ENCODE data around the gene CLPTM1.
A peak's percentile ranks its signal among the peaks of the same experiment; 100 is the strongest.
"Not testable (repeated sequence)": the region's sequence is repeated elsewhere in the genome, so short reads cannot be mapped to it uniquely, and the experiment has no call there.

Gene CLPTM1

DNA sequence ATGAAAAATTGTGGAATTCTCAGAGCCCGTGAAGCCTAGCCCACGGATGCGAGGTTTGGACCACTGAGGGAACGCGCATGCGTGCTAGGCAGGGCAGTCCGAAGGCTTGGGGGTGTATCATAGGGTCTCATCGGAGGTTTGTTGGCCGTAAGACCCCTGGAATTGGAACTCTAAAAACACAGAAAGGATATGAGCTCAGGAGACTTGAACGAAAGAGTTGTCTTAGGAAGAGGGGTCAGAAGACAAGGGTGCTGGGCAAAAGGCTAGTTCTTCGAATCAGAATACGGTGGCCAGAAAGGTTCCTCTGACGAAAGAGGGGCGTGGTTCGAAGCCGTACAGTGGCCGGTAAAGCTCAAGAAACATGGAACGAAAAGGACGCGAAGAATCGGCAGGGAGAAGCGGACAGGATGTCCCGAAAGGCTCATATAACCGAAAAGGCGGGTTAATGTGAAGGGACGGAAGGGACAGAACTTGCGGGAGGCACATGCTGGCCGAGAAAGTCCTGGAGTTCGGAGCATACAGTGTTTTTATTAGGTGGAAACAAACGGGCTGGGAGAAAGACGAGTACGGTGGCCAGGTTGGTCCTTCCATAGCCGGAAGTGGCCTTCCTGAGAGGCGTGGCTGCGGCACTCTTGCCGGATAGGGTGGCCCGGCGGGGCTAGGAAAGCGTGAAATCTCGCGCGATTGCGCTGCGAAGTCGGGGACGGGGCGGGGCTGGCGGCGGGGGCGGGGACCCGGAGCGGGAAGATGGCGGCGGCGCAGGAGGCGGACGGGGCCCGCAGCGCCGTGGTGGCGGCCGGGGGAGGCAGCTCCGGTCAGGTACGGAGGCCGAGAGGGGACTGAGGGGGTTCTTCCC lies at the start of gene CLPTM1:
TSS of gene CLPTM1 (plus strand) at position 732 of the 856 bp plus-strand sequence. CDS start at position 748, 16 bp downstream.
- DNase-seq (ENCODE audit: extremely low read depth in 1 of 2, low read depth in 1 of 2) = peak; percentile 92 to 95

DNA sequence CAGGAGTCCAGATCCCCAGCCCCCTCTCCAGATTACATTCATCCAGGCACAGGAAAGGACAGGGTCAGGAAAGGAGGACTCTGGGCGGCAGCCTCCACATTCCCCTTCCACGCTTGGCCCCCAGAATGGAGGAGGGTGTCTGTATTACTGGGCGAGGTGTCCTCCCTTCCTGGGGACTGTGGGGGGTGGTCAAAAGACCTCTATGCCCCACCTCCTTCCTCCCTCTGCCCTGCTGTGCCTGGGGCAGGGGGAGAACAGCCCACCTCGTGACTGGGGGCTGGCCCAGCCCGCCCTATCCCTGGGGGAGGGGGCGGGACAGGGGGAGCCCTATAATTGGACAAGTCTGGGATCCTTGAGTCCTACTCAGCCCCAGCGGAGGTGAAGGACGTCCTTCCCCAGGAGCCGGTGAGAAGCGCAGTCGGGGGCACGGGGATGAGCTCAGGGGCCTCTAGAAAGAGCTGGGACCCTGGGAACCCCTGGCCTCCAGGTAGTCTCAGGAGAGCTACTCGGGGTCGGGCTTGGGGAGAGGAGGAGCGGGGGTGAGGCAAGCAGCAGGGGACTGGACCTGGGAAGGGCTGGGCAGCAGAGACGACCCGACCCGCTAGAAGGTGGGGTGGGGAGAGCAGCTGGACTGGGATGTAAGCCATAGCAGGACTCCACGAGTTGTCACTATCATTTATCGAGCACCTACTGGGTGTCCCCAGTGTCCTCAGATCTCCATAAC lies 49.6 kb upstream of the CLPTM1 start, which contains the start of gene APOE:
TSS of gene APOE (plus strand) at position 360 of the 724 bp plus-strand sequence. CDS start 829 bp downstream, outside the sequence.
- DNase-seq (ENCODE audit: extremely low read depth in 1 of 2, low read depth in 1 of 2) = no peak

- DNase-seq (ENCODE audit: extremely low read depth in 1 of 2, low read depth in 1 of 2) = no peak
Measured at GRCh38 chr19:44907613-44908012, 47.6 kb upstream of the CLPTM1 start.

DNA sequence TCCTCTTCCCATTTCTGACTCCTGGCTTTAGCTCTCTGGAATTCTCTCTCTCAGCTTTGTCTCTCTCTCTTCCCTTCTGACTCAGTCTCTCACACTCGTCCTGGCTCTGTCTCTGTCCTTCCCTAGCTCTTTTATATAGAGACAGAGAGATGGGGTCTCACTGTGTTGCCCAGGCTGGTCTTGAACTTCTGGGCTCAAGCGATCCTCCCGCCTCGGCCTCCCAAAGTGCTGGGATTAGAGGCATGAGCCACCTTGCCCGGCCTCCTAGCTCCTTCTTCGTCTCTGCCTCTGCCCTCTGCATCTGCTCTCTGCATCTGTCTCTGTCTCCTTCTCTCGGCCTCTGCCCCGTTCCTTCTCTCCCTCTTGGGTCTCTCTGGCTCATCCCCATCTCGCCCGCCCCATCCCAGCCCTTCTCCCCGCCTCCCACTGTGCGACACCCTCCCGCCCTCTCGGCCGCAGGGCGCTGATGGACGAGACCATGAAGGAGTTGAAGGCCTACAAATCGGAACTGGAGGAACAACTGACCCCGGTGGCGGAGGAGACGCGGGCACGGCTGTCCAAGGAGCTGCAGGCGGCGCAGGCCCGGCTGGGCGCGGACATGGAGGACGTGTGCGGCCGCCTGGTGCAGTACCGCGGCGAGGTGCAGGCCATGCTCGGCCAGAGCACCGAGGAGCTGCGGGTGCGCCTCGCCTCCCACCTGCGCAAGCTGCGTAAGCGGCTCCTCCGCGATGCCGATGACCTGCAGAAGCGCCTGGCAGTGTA lies 46.9 kb upstream of the CLPTM1 start:
- no peak for DNase-seq (ENCODE audit: extremely low read depth in 1 of 2, low read depth in 1 of 2)

- no peak for DNase-seq (ENCODE audit: extremely low read depth in 1 of 2, low read depth in 1 of 2)
Measured at GRCh38 chr19:44908836-44909261, 46.3 kb upstream of the CLPTM1 start.

GRCh38 chr19:44909775-44910174 lies 45.4 kb upstream of the CLPTM1 start:
- DNase-seq (ENCODE audit: extremely low read depth in 1 of 2, low read depth in 1 of 2) = no peak

GRCh38 chr19:44911896-44912295 lies 43.3 kb upstream of the CLPTM1 start:
- DNase-seq (ENCODE audit: extremely low read depth in 1 of 2, low read depth in 1 of 2) = not testable (repeated sequence)

DNA sequence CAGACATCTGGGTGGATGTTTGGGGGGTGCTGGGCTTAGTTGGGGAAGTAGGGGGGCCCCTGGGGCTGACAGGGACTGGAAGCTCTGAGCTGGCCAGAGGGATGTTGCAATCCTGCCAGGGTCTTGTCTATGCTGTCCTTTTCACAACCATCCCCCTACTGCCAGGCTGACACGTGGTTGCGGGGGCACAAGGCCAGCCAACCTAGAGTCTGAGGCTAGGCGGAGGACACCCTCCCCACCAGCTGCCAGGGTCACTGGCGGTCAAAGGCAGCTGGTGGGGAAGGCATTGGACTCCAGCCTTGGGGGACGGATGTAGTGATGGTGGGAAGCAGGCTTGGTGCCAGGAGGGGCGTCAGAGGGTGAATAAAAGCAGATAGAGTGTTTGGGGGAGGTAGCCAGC lies 42.3 kb upstream of the CLPTM1 start:
- no peak for DNase-seq (ENCODE audit: extremely low read depth in 1 of 2, low read depth in 1 of 2)

DNA sequence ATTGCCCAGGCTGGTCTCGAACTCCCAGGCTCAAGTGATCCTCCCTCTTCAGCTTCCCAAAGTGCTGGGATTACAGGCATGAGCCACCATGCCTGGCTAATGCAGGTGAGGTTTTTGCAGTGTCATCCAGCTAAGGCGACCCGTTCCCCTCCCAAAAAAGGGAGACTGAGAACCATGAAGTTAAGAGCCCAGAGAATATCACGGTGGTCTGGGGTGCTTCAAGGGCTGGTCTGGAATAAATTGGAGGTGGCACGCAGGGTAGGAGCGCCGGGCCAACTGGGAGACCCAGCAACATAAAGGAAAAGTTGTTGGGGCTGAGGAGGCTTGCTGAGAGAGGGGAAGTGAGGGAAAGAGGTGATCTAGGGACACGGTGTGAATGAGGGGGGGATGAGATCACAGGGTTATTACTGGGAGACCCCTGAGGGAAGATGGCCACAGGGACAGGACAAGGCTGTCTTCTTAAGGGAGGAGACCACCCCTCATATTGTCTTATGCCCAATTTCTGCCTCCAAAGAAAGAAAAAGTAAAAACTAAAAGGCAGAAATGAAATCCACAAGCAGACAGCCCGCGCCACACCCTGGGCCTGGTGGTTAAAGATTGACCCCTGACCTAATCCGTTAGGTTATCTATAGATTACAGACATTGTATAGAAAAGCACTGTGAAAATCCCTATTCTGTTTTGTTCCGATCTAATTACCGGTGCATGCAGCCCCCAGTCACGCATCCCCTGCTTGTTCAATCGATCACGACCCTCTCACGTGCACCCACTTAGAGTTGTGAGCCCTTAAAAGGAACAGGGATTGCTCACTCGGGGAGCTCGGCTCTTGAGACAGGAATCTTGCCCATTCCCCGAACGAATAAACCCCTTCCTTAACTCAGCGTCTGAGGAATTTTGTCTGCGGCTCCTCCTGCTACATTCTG lies 41.4 kb upstream of the CLPTM1 start:
- not testable (repeated sequence) for DNase-seq (ENCODE audit: extremely low read depth in 1 of 2, low read depth in 1 of 2)

- peak; percentile 57 to 71 for DNase-seq (ENCODE audit: extremely low read depth in 1 of 2, low read depth in 1 of 2)
Measured at GRCh38 chr19:44914433-44915206, 40.6 kb upstream of the CLPTM1 start, which contains the start of gene APOC1. TSS of gene APOC1 (plus strand) at chr19:44914608. CDS start at chr19:44914892, 284 bp downstream.

- no peak for DNase-seq (ENCODE audit: extremely low read depth in 1 of 2, low read depth in 1 of 2)
Measured at GRCh38 chr19:44924243-44924725, 30.9 kb upstream of the CLPTM1 start.

DNA sequence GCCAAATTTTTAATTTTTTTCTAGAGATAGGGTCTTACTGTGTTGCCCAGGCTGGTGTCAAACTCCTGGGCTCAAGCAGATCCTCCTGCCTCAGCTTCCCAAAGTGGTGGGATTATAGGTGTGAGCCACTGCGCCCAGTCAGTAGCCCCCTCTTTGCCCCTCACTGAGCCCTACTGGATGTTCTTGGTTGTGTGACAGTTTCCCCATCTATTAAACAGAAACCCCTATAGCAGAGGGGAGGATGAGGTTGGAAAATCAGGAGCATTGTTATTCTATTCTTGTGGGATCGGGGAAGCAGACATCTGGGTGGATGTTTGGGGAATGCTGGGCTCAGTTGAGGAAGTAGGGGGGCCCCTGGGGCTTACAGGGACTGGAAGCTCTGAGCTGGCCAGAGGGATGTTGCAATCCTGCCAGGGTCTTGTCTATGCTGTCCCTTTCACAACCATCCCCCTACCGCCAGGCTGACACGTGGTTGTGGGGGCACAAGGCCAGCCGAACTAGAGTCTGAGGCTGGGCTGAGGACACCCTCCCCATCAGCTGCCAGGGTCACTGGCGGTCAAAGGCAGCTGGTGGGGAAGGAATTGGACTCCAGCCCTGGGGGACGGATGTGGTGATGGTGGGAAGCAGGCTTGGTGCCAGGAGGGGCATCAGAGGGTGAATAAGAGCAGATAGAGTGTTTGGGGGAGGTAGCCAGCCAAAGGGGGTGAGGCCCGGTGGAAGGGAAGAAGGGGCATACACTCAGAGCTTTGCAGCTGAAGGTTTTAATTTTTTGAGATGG lies 29.9 kb upstream of the CLPTM1 start:
- DNase-seq (ENCODE audit: extremely low read depth in 1 of 2, low read depth in 1 of 2) = no peak

DNA sequence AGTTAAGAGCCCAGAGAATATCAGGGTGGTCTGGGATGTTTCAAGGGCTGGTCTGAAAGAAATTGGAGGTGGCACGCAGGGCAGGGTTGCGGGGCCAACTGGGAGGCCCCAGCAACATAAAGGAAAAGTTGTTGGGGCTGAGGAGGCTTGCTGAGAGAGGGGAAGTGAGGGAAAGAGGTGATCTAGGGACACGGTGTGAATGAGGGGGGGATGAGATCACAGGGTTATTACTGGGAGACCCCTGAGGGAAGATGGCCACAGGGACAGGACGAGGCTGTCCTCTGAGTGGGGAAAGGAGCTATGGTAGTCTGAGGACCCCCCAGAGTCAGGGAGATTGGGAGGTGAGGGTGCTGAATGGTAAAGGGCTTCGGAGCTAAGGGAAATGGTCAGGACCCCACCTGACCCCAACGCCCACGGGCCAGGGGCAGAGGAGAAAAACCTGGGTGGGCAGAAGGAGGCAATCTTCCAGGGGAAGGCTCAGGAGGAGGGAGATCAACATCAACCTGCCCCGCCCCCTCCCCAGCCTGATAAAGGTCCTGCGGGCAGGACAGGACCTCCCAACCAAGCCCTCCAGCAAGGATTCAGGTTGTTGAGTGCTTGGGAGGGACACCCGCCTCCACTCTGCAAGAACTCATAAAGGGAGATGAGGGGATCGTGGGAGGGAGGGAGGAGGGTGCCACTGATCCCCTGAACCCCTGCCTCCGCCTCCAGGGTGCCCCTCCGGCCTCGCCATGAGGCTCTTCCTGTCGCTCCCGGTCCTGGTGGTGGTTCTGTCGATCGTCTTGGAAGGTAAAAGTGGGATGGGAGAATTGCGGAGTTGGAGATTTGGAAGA lies 28.7 kb upstream of the CLPTM1 start:
- DNase-seq (ENCODE audit: extremely low read depth in 1 of 2, low read depth in 1 of 2) = not testable (repeated sequence)

GRCh38 chr19:44927746-44928145 lies 27.4 kb upstream of the CLPTM1 start:
- DNase-seq (ENCODE audit: extremely low read depth in 1 of 2, low read depth in 1 of 2) = no peak

DNA sequence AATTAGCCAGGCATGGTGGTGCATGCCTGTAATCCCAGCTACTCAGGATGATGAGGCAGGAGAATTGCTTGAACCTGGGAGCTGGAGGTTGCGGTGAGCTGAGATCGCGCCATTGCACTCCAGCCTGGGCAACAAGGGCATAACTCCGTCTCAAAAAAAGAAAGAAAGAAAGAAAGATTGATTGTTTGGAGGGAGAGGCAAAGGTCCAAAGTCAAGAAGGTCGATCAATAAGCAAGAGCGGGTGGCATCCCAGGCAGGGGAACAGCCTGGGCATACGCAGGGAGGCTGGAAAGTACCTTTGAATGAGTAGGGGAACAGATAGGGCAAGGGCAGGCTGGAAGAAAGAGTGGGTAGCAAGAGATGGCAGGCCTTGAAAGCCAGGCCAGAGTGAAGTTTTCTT lies 25.1 kb upstream of the CLPTM1 start:
- DNase-seq (ENCODE audit: extremely low read depth in 1 of 2, low read depth in 1 of 2) = no peak

DNA sequence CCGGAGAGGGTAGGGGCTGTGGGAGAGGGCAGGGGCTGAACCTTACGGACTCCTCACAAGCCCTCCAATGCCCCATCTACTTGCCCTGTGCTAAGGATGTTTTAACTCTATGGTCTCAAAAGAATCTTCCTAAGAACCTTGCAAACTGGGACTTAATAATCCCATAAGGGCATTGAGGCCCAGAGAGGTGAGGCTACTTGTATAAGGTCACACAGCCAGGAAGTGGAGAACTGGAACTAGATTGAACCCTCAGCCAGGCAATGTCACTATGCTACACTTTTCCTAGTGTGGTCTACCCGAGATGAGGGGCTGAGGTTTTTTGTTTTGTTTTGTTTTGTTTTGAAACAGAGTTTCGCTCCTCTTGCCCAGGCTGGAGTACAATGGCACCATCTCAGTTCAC lies 23.6 kb upstream of the CLPTM1 start:
- DNase-seq (ENCODE audit: extremely low read depth in 1 of 2, low read depth in 1 of 2) = no peak

DNA sequence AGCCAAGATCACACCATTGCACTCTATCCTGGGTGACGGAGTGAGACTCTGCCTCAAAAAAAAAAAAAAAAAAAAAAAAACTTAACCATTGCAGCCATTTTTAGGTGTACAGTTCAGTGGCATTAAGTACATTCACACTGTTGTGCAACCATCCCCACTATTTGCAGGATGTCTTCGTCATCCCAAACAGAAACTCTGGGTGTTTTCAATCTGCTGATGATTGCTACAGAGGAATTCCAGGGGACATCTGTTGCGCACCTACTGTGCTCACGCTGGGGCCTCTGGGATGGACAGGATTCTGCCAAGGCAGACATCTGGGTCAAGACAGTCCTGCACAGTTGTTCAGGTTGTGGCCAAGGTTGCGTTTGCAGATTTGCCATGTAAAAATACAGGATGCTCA lies 15.5 kb upstream of the CLPTM1 start:
- DNase-seq (ENCODE audit: extremely low read depth in 1 of 2, low read depth in 1 of 2) = no peak
